K562 (cell line): ENCODE data around the gene HCFC1R1. TPM values are rescaled to one million over a fixed set of nuclear protein-coding genes. Genes with fewer than 3 reads are reported as not detected.

Source experiments
- ARNT ChIP-seq, 2 experiments: fragments of 450-650 bp; IDR thresholded peaks; 2 replicates each; pipeline ENCODE4 v1.6.1; 2016; ENCODE audit warnings: mild to moderate bottlenecking in 1 of 2
- ATF7 ChIP-seq: fragments of 450-650 bp; IDR thresholded peaks from 2 replicates; pipeline ENCODE4 v1.7.1; 2014; ENCODE audit warnings: mild to moderate bottlenecking, moderate library complexity
- BCOR ChIP-seq: fragments of 450-650 bp; IDR thresholded peaks from 2 replicates; pipeline ENCODE4 v1.6.1; 2016
- CBFA2T2 ChIP-seq: fragments of 450-650 bp; conservative IDR thresholded peaks from 2 replicates; pipeline ENCODE4 v1.6.1; 2017; ENCODE audit warnings: mild to moderate bottlenecking
- EP400 ChIP-seq: fragments of 450-650 bp; IDR thresholded peaks from 2 replicates; pipeline ENCODE4 v1.6.1; 2017; ENCODE audit warnings: antibody characterized with exemption, mild to moderate bottlenecking, moderate library complexity
- ETV5 ChIP-seq: sonication (generic); formaldehyde crosslinking; IDR thresholded peaks from 2 replicates; pipeline ENCODE4 v1.4.0; 2020; ENCODE audit warnings: low read depth, mild to moderate bottlenecking, missing genetic modification reagents
- FOSL1 ChIP-seq: fragments of 200-800 bp; sonication (Bioruptor generic); conservative IDR thresholded peaks from 2 replicates; pipeline ENCODE4 v1.6.1; 2016; ENCODE audit warnings: missing genetic modification characterization, missing compliant biosample characterization
- HLTF ChIP-seq: fragments of 450-650 bp; IDR thresholded peaks from 2 replicates; pipeline ENCODE4 v1.6.1; 2016
- MAZ ChIP-seq, 2 experiments: fragments of 450-650 bp in 1 of 2; sonication (generic) in 1 of 2; formaldehyde crosslinking; IDR thresholded peaks in 1 of 2; conservative IDR thresholded peaks in 1 of 2; 2 replicates each; pipeline versions ENCODE4 v1.4.0 to v1.5.0; 2020; ENCODE audit warnings: mild to moderate bottlenecking in 1 of 2, missing genetic modification reagents in 1 of 2
- NFRKB ChIP-seq: fragments of 450-650 bp; IDR thresholded peaks from 2 replicates; pipeline ENCODE4 v1.6.1; 2016; ENCODE audit warnings: low read depth
- PML ChIP-seq: IDR thresholded peaks from 2 replicates; pipeline ENCODE4 v1.6.1; 2012; ENCODE audit warnings: low read length, inconsistent platforms
- POLR2G ChIP-seq: fragments of 200-400 bp; formaldehyde crosslinking; IDR thresholded peaks from 2 replicates; pipeline ENCODE4 v1.6.1; 2017; ENCODE audit warnings: low read depth, mild to moderate bottlenecking, antibody characterized with exemption, low read length, moderate library complexity
- SMARCE1 ChIP-seq: fragments of 450-650 bp; IDR thresholded peaks from 2 replicates; pipeline ENCODE4 v1.7.1; 2016; ENCODE audit warnings: mild to moderate bottlenecking
- SREBF1 ChIP-seq: fragments of 150-350 bp; IDR thresholded peaks from 2 replicates; pipeline ENCODE4 v1.6.1; 2014; ENCODE audit warnings: antibody characterized with exemption, low read depth, low read length, borderline replicate concordance
- ZKSCAN1 ChIP-seq: fragments of 150-350 bp; IDR thresholded peaks from 2 replicates; pipeline ENCODE4 v1.6.1; 2016; ENCODE audit warnings: low read depth, low read length
- ZNF551 ChIP-seq: fragments of 250-450 bp; sonication (Bioruptor Pico); IDR thresholded peaks from 2 replicates; pipeline ENCODE4 v1.5.0; 2021; ENCODE audit warnings: mild to moderate bottlenecking, moderate library complexity
- ZNF589 ChIP-seq: fragments of 200-800 bp; sonication (Bioruptor generic); IDR thresholded peaks from 2 replicates; pipeline ENCODE4 v1.6.1; 2016; ENCODE audit warnings: low read depth, missing genetic modification characterization, missing compliant biosample characterization
- ZSCAN29 ChIP-seq: fragments of 450-650 bp; IDR thresholded peaks from 2 replicates; pipeline ENCODE4 v1.6.1; 2017
- polyA plus RNA-seq, 8 experiments: library from polyadenylated mRNA; depleted of rRNA in 4 of 8; stranded (reverse) in 5 of 8; unstranded in 3 of 8; fragments of >200 nt; fragmentation: Nextera tagmentation in 2 of 8; fragmentation: Illumina TruSeq in 1 of 8; extraction: Ambion mirVana in 2 of 8; extraction: Trizol in 1 of 8; gene quantifications; 2 replicates each; pipeline versions ENCODE4 v1.2.1 to v1.2.3, GENCODE V29; 2011 to 2014; ENCODE audit warnings: inconsistent platforms in 1 of 8, missing spikeins in 1 of 8
- total RNA-seq, 7 experiments: library from RNA; depleted of rRNA in 6 of 7; stranded (reverse); fragments of >200 nt in 6 of 7; fragmentation: Illumina TruSeq in 2 of 7; extraction: Trizol in 2 of 7; gene quantifications; 2 replicates each; pipeline versions ENCODE4 v1.2.1 to v1.2.3, GENCODE V29; 2011 to 2021; ENCODE audit warnings: low replicate concordance in 1 of 7
- TF ChIP-seq, protein P1 (sequence below), 2 experiments: fragments of 450-650 bp in 1 of 2; sonication (generic) in 1 of 2; formaldehyde crosslinking in 1 of 2; IDR thresholded peaks; 2 replicates each; pipeline versions ENCODE4 v1.7.1 to v1.9.0; 2016 to 2022; ENCODE audit warnings: inconsistent platforms in 1 of 2, mild to moderate bottlenecking in 1 of 2, missing genetic modification reagents in 1 of 2
- TF ChIP-seq, protein P2 (sequence below): sonication (generic); formaldehyde crosslinking; IDR thresholded peaks from 2 replicates; pipeline ENCODE4 v1.8.1; 2022; ENCODE audit warnings: missing genetic modification reagents

The HCFC1R1 gene
- total and polyA plus RNA-seq, 9 of the 15 experiments (the other 6 are each of a cell fraction or from before 2014, with no cell fraction given): 2.2 to 29.0 (median 11.2) TPM

DNA sequence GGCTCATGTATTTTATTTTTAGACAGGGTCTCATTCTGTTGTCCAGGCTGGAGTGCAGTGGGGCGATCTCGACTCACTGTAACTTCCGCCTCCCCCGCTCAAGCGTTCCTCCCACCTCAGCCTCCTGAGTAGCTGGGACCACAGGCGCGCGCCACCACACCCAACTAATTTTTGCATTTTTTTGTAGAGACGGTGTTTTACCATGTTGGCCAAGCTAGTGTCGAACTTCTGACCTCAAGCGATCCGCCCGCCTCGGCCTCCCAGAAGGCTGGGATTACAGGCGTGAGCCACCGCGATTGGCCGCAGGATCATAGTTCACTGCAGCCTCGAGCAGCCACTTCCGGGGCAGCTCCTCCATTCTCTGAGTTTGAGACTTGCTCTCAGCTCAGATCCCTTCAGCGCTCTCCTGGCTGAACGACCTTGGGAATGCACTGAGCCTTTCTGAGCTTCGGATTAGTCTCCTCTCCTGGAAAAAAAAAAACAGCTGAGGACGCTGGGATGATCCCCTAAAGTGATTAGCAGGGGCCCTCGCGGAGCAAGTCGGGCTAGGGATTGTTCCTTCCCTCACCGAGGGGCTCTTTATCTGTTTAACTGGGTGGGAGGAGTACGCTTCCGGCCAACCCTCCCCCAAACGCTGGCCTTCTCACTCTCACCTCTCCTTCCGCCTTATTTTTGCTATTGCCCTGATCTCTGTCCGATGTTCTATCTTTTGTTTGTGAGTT lies 42.4 kb downstream of the HCFC1R1 start (continued):
- TF ChIP-seq, protein P1, sequence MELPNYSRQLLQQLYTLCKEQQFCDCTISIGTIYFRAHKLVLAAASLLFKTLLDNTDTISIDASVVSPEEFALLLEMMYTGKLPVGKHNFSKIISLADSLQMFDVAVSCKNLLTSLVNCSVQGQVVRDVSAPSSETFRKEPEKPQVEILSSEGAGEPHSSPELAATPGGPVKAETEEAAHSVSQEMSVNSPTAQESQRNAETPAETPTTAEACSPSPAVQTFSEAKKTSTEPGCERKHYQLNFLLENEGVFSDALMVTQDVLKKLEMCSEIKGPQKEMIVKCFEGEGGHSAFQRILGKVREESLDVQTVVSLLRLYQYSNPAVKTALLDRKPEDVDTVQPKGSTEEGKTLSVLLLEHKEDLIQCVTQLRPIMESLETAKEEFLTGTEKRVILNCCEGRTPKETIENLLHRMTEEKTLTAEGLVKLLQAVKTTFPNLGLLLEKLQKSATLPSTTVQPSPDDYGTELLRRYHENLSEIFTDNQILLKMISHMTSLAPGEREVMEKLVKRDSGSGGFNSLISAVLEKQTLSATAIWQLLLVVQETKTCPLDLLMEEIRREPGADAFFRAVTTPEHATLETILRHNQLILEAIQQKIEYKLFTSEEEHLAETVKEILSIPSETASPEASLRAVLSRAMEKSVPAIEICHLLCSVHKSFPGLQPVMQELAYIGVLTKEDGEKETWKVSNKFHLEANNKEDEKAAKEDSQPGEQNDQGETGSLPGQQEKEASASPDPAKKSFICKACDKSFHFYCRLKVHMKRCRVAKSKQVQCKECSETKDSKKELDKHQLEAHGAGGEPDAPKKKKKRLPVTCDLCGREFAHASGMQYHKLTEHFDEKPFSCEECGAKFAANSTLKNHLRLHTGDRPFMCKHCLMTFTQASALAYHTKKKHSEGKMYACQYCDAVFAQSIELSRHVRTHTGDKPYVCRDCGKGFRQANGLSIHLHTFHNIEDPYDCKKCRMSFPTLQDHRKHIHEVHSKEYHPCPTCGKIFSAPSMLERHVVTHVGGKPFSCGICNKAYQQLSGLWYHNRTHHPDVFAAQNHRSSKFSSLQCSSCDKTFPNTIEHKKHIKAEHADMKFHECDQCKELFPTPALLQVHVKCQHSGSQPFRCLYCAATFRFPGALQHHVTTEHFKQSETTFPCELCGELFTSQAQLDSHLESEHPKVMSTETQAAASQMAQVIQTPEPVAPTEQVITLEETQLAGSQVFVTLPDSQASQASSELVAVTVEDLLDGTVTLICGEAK (IDR thresholded peaks at IDR 0.05): 0 out of 2 replicates have a peak, but pooled peaks have one; percentile 19
- TF ChIP-seq, protein P1 (CRISPR knock-in tag; IDR thresholded peaks at IDR 0.05): no peak
- TF ChIP-seq ZSCAN29 (0 out of 2 replicates have a peak, but pooled peaks have one; percentile 15), EP400 (peak; percentile 58), MAZ (CRISPR knock-in tag; conservative IDR thresholded peaks at IDR 0.05 in 1 of 2, IDR thresholded peaks at IDR 0.05 in 1 of 2) (peak in 1 of 2 experiments; percentile 50; a peak in 1 of 4 replicates), ARNT (IDR thresholded peaks at IDR 0.05) (peak in 1 of 2 experiments; percentile 60; a peak in 2 of 4 replicates), ZNF551 (CRISPR knock-in tag) (no peak), HLTF (peak; percentile 53), BCOR (peak; percentile 92), CBFA2T2 (no peak), ZKSCAN1 (no peak), SMARCE1 (0 out of 2 replicates have a peak, but pooled peaks have one; percentile 33), ATF7 (0 out of 2 replicates have a peak, but pooled peaks have one; percentile 23), ETV5 (CRISPR knock-in tag) (peak; percentile 91), SREBF1 (no peak), NFRKB (peak; percentile 34), PML (peak; percentile 2; the same call in 1 of the 2 replicates), FOSL1 (tag) (0 out of 2 replicates have a peak, but pooled peaks have one; percentile 13), ZNF589 (CRISPR knock-in tag) (peak; percentile 77), POLR2G (peak; percentile 48)
- TF ChIP-seq, protein P2, sequence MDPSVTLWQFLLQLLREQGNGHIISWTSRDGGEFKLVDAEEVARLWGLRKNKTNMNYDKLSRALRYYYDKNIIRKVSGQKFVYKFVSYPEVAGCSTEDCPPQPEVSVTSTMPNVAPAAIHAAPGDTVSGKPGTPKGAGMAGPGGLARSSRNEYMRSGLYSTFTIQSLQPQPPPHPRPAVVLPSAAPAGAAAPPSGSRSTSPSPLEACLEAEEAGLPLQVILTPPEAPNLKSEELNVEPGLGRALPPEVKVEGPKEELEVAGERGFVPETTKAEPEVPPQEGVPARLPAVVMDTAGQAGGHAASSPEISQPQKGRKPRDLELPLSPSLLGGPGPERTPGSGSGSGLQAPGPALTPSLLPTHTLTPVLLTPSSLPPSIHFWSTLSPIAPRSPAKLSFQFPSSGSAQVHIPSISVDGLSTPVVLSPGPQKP (CRISPR knock-in tag): no peak
